H9 (cell line): ENCODE results near the gene PPP1R9A. TPM values are rescaled to one million over a fixed set of nuclear protein-coding genes. Genes with fewer than 3 reads are reported as not detected.

ENCODE experiments used
- DNase-seq: peaks from one replicate; pipeline ENCODE4 v3.0.0-alpha.2; 2017
- H2AFZ ChIP-seq: one replicate; pipeline ENCODE4 v1.6.1; 2013; ENCODE audit warnings: mild to moderate bottlenecking, low read length, control low read depth, moderate library complexity
- H2AK5ac ChIP-seq: 2 replicates; pipeline ENCODE4 v1.6.1; 2013; ENCODE audit warnings: low read length, control low read depth, mixed read lengths; ENCODE audit not compliant: insufficient read length
- H2BK120ac ChIP-seq: one replicate; pipeline ENCODE4 v1.6.1; 2013; ENCODE audit warnings: low read depth, mild to moderate bottlenecking, low read length, control low read depth, inconsistent platforms; ENCODE audit not compliant: poor library complexity, severe bottlenecking
- H2BK12ac ChIP-seq: 2 replicates; pipeline ENCODE4 v1.6.1; 2013; ENCODE audit warnings: low read length, control low read depth, mixed read lengths, low read depth; ENCODE audit not compliant: insufficient read length
- H2BK15ac ChIP-seq: 2 replicates; pipeline ENCODE4 v1.6.1; 2013; ENCODE audit warnings: low read depth, low read length, control low read depth
- H2BK20ac ChIP-seq: one replicate; pipeline ENCODE4 v1.6.1; 2013; ENCODE audit warnings: low read depth, mild to moderate bottlenecking, low read length, control low read depth, inconsistent platforms; ENCODE audit not compliant: poor library complexity, severe bottlenecking
- H2BK5ac ChIP-seq: 2 replicates; pipeline ENCODE4 v1.6.1; 2013; ENCODE audit warnings: low read length, control low read depth, mixed read lengths; ENCODE audit not compliant: insufficient read length
- H3K14ac ChIP-seq: 2 replicates; pipeline ENCODE4 v1.6.1; 2013; ENCODE audit warnings: low read length, control low read depth; ENCODE audit not compliant: insufficient read depth
- H3K18ac ChIP-seq: 2 replicates; pipeline ENCODE4 v1.6.1; 2013; ENCODE audit warnings: low read depth, mild to moderate bottlenecking, mixed read lengths, low read length, control low read depth; ENCODE audit not compliant: insufficient read length
- H3K23ac ChIP-seq: 2 replicates; pipeline ENCODE4 v1.6.1; 2013; ENCODE audit warnings: low read length, control low read depth, mixed read lengths, low read depth; ENCODE audit not compliant: insufficient read length
- H3K23me2 ChIP-seq: 2 replicates; pipeline ENCODE4 v1.6.1; 2013; ENCODE audit warnings: low read depth, mild to moderate bottlenecking, mixed read lengths, low read length, control low read depth; ENCODE audit not compliant: insufficient read length, poor library complexity, severe bottlenecking
- H3K27ac ChIP-seq: 2 replicates; pipeline ENCODE4 v1.5.1; 2013; ENCODE audit warnings: low read length, control low read depth, mixed read lengths, low read depth; ENCODE audit not compliant: insufficient read length
- H3K27me3 ChIP-seq: 2 replicates; pipeline ENCODE4 v1.6.1; 2013; ENCODE audit warnings: low read length, control low read depth, inconsistent platforms; ENCODE audit not compliant: insufficient read depth
- H3K4ac ChIP-seq: 2 replicates; pipeline ENCODE4 v1.6.1; 2013; ENCODE audit warnings: low read depth, mild to moderate bottlenecking, control low read depth, inconsistent platforms, low read length, moderate library complexity
- H3K4me1 ChIP-seq: 2 replicates; pipeline ENCODE4 v1.6.1; 2013; ENCODE audit warnings: low read length, control low read depth, inconsistent platforms; ENCODE audit not compliant: insufficient read depth
- H3K4me2 ChIP-seq: 2 replicates; pipeline ENCODE4 v1.6.1; 2013; ENCODE audit warnings: low read length, control low read depth, mixed read lengths; ENCODE audit not compliant: insufficient read length, insufficient read depth
- H3K56ac ChIP-seq: 2 replicates; pipeline ENCODE4 v1.6.1; 2013; ENCODE audit warnings: low read depth, mild to moderate bottlenecking, mixed read lengths, low read length, control low read depth; ENCODE audit not compliant: insufficient read length
- H3K79me1 ChIP-seq: 2 replicates; pipeline ENCODE4 v1.6.1; 2013; ENCODE audit warnings: low read depth, mild to moderate bottlenecking, moderate library complexity, low read length, control low read depth, inconsistent platforms; ENCODE audit not compliant: insufficient read depth, poor library complexity, severe bottlenecking
- H3K79me2 ChIP-seq: 2 replicates; pipeline ENCODE4 v1.6.1; 2013; ENCODE audit warnings: low read length, control low read depth, inconsistent platforms; ENCODE audit not compliant: insufficient read depth
- H3K9ac ChIP-seq: 2 replicates; pipeline ENCODE4 v1.6.1; 2013; ENCODE audit warnings: low read length, control low read depth, mixed read lengths; ENCODE audit not compliant: insufficient read length; ENCODE audit errors: extremely low read depth
- H3K9me3 ChIP-seq: one replicate; pipeline ENCODE4 v1.6.1; 2013; ENCODE audit warnings: low read depth, low read length, inconsistent platforms; ENCODE audit not compliant: control insufficient read depth
- H3T11ph ChIP-seq: one replicate; pipeline ENCODE4 v1.6.1; 2013; ENCODE audit warnings: mild to moderate bottlenecking, low read length, control low read depth, inconsistent platforms
- H4K20me1 ChIP-seq: one replicate; pipeline ENCODE4 v1.6.1; 2013; ENCODE audit not compliant: control insufficient read depth, insufficient read length, insufficient read depth
- H4K5ac ChIP-seq: 2 replicates; pipeline ENCODE4 v1.6.1; 2013; ENCODE audit warnings: low read depth, mild to moderate bottlenecking, mixed read lengths, low read length, control low read depth; ENCODE audit not compliant: insufficient read length
- H4K8ac ChIP-seq: replicated peaks from 2 replicates; pipeline ENCODE4 v1.6.1; 2013; ENCODE audit warnings: low read length, control low read depth, mixed read lengths, low read depth; ENCODE audit not compliant: insufficient read length
- H4K91ac ChIP-seq: 2 replicates; pipeline ENCODE4 v1.6.1; 2013; ENCODE audit warnings: low read depth, mild to moderate bottlenecking, moderate library complexity, mixed read lengths, low read length, control low read depth; ENCODE audit not compliant: insufficient read length
- H3K27ac Mint-ChIP-seq, 3 experiments: 2 replicates in 2 of 3; 3 replicates in 1 of 3; pipeline ENCODE4 v1.8.0; 2020 to 2021; ENCODE audit warnings: mixed read lengths in 3 of 3, mild to moderate bottlenecking in 1 of 3, moderate library complexity in 1 of 3
- H3K27me3 Mint-ChIP-seq: 2 replicates; pipeline ENCODE4 v1.8.0; 2021; ENCODE audit warnings: low read depth, mild to moderate bottlenecking, moderate library complexity, mixed read lengths
- H3K36me3 Mint-ChIP-seq, 3 experiments: 2 replicates in 2 of 3; 3 replicates in 1 of 3; pipeline ENCODE4 v1.8.0; 2020 to 2021; ENCODE audit warnings: low read depth in 3 of 3, mixed read lengths in 3 of 3; ENCODE audit not compliant: insufficient read depth in 1 of 3
- H3K4me1 Mint-ChIP-seq, 2 experiments: 2 replicates each; pipeline ENCODE4 v1.8.0; 2020; ENCODE audit warnings: mixed read lengths in 2 of 2
- H3K4me3 Mint-ChIP-seq, 2 experiments: 2 replicates in 1 of 2; 3 replicates in 1 of 2; pipeline ENCODE4 v1.8.0; 2020 to 2021; ENCODE audit warnings: mild to moderate bottlenecking in 2 of 2, mixed read lengths in 2 of 2, moderate library complexity in 1 of 2
- H3K9me3 Mint-ChIP-seq, 2 experiments: 2 replicates in 1 of 2; 3 replicates in 1 of 2; pipeline ENCODE4 v1.8.0; 2020; ENCODE audit warnings: mild to moderate bottlenecking in 2 of 2, mixed read lengths in 2 of 2, moderate library complexity in 1 of 2
- WGBS: extraction: QIAGEN DNeasy Blood & Tissue Kit; methylation state at CpG from one replicate; pipeline ENCODE4 v1.1.7; 2013; ENCODE audit warnings: missing lambda C conversion rate, low lambda C conversion rate, mixed read lengths; ENCODE audit not compliant: insufficient read length; ENCODE audit errors: extremely low coverage; 5-methylcytosine and 5-hydroxymethylcytosine counted together
- total RNA-seq: library from RNA; stranded (reverse); gene quantifications from 2 replicates; pipeline ENCODE4 v1.2.1, GENCODE V29; 2021
- TF ChIP-seq, protein P1 (sequence below): fragments of 200-600 bp; sonication (generic); conservative IDR thresholded peaks from 3 replicates; pipeline ENCODE4 v1.8.0; 2021; ENCODE audit warnings: antibody characterized with exemption, mild to moderate bottlenecking

The PPP1R9A gene
- total RNA-seq, 1 experiment from 2014 or later: 17.0 TPM

DNA sequence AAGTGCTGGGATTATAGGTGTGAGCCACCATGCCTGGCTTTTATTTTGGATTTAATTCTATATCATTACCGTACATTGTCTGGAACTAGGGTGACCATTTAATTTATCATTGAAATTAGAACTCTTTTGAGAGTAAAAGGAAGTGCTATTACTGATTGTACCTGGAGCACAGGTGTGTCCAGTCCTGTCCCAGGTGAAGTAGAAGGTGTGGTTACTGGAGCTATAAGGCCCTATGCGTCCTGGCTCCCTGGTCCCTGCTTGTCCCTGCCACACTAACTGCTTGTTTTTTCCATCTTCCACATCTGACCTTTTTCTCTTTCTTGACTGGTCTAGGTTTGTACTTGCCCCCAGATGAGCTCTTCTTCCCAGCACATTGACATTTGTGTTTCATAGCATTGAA, 147.0 kb downstream of the PPP1R9A start:
- no peaks in the 10 kb centered on the region for H3K9me3 ChIP-seq
- no peak overlapping the region for H3K4ac ChIP-seq
- H3K27ac Mint-ChIP-seq: no peak overlapping the region
- no peak overlapping the region for H3K4me3 Mint-ChIP-seq
- TF ChIP-seq, protein P1, sequence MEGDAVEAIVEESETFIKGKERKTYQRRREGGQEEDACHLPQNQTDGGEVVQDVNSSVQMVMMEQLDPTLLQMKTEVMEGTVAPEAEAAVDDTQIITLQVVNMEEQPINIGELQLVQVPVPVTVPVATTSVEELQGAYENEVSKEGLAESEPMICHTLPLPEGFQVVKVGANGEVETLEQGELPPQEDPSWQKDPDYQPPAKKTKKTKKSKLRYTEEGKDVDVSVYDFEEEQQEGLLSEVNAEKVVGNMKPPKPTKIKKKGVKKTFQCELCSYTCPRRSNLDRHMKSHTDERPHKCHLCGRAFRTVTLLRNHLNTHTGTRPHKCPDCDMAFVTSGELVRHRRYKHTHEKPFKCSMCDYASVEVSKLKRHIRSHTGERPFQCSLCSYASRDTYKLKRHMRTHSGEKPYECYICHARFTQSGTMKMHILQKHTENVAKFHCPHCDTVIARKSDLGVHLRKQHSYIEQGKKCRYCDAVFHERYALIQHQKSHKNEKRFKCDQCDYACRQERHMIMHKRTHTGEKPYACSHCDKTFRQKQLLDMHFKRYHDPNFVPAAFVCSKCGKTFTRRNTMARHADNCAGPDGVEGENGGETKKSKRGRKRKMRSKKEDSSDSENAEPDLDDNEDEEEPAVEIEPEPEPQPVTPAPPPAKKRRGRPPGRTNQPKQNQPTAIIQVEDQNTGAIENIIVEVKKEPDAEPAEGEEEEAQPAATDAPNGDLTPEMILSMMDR: no peak
- no peak overlapping the region for H3T11ph ChIP-seq
- H2AFZ ChIP-seq: no peak overlapping the region
- no peak overlapping the region for H2BK15ac ChIP-seq
- H4K8ac ChIP-seq: no peak overlapping the region
- no peak overlapping the region for H3K14ac ChIP-seq
- H2AK5ac ChIP-seq: no peak overlapping the region
- H4K5ac ChIP-seq: no peak overlapping the region
- H3K27ac ChIP-seq: no peak overlapping the region
- H3K23ac ChIP-seq: no peak overlapping the region
- H3K23me2 ChIP-seq: no peaks in the 10 kb centered on the region
- no peak overlapping the region for H3K9ac ChIP-seq
- no peaks in the 10 kb centered on the region for H4K20me1 ChIP-seq
- no peaks in the 10 kb centered on the region for H3K27me3 Mint-ChIP-seq
- H3K36me3 Mint-ChIP-seq: no peaks in the 10 kb centered on the region; a peak in 1 of 7 replicates
- H3K79me2 ChIP-seq: no peaks in the 10 kb centered on the region
- H3K4me1 Mint-ChIP-seq: peaks cover 4 to 5% of the 10 kb centered on the region in 2 experiments
- H3K18ac ChIP-seq: no peak overlapping the region
- H2BK12ac ChIP-seq: no peak overlapping the region
- H3K79me1 ChIP-seq: no peaks in the 10 kb centered on the region
- no peak for DNase-seq
- no peak overlapping the region for H4K91ac ChIP-seq
- no peak overlapping the region for H3K56ac ChIP-seq
- H3K4me2 ChIP-seq: no peak overlapping the region
- no CpG with 5 or more reads among the region's 2 CpGs for WGBS
- H2BK20ac ChIP-seq: no peak overlapping the region
- no peaks in the 10 kb centered on the region for H3K27me3 ChIP-seq
- no peaks in the 10 kb centered on the region; the same call in 1 of the 2 replicates for H3K4me1 ChIP-seq
- no peak overlapping the region for H2BK5ac ChIP-seq
- H2BK120ac ChIP-seq: no peak overlapping the region
- no peaks in the 10 kb centered on the region for H3K9me3 Mint-ChIP-seq
